Activated CD8-positive, alpha-beta memory T cell treated with anti-CD3 and anti-CD28 coated beads for 4 hours (primary cell): Measurements from ENCODE around the gene SEC14L1.
"Not testable (repeated sequence)": the region's sequence is repeated elsewhere in the genome, so short reads cannot be mapped to it uniquely, and the experiment has no call there.

Experiments used
- DNase-seq, 2 donors: peaks; one replicate each; pipeline ENCODE4 v3.0.0-alpha.2; 2020; ENCODE audit warnings: low read depth in 2 of 2

Gene SEC14L1

DNA sequence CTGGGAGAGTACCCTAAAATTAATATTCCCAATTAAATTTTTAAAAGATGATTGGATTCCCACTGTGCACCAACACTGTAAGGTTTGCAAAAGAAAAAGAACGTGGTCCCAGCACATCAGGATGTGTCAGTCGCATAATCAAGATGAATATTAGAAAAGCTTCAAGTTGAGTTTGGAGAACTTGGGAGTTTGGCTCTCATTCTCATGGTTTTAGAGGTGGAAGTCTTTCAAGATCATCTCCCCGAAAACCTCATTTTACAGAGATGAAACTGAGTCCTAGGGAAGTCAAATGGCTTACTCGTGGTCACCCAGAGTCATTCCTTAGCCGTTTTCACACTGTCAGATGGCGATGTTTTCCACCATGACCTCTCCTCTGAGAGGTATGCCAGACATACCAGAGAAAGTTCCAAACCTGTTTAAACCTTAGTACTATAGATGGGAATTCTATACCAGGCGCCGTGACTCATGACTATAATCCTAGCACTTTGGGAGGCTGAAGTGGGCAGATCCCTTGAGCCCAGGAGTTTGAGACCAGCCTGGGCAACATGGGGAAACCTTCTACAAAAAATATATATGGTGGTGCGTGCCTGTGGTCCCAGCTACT, 1.2 kb downstream of the SEC14L1 start:
- no peak for DNase-seq

DNA sequence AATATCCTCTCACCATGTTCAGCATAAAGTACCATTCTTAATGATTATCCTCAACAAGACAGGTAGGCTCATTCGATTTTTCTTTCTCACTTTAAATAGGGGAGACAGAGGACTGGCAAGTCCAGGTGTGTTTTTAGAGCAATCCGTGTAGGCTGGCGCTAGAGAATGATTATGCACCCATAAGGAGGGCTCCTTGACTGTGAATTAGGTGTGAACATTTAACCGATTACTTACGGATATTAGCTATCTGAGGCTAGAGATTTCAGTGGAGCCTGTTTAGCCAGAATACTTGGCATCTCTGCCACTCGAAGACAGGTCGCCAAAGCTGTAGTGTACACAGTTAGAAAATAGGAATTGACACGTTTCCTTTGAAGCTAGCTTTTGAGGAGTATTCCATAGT, 1.9 kb downstream of the SEC14L1 start:
- no peak for DNase-seq

DNA sequence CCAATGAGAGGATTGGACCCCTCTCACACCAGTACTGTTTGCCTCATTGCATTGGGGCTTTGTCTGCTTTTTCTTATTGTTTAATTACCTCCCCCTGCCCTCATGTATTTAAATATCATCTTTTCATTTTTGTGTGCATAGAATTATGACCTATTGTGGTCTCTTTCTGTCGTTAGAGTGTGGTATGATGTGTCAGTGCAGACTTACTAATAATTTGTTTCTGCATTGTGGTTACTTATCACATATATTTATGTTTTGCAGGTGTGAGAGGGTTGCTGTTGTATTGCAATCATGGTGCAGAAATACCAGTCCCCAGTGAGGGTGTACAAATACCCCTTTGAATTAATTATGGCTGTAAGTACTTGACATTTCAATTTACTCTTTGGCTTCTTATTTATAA, 2.5 kb downstream of the SEC14L1 start:
- DNase-seq: no peak

DNA sequence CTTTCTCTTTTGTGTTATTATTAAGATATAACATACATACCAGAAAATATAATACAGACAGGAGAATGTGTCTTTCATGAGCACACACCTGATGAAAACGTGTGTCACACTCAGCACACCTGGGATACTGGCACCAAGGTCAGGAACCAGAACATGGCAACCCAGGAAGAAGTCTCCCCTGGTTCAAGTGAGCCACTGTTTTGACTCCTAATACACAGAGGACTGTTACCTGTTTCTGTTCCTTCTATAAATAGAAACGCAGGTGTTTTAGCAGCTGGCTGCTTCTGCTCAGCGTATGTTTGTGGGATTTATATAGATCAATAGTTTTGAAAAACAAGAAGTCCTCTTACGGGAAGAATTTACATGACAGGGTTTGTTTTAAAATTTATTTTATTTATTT, 3.5 kb downstream of the SEC14L1 start:
- no peak for DNase-seq

DNA sequence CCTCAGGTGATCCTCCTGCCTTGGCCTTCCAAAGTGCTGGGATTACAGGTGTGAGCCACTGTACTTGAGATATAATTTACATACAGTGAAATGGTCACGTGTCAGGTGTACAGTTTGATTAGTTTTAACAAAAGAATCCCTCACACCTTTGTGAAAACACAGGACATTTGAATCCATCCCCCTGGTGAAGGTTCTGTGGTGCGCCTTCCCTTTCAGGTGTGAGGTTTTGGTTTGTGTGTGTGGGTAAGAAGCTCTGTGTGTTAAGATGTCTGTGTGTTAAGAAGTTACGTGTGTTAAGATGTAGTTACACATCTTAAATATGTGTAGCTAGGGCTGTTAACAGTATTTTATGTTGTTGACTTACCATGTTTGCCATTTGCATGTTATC, 4.4 kb downstream of the SEC14L1 start:
- no peak for DNase-seq

DNA sequence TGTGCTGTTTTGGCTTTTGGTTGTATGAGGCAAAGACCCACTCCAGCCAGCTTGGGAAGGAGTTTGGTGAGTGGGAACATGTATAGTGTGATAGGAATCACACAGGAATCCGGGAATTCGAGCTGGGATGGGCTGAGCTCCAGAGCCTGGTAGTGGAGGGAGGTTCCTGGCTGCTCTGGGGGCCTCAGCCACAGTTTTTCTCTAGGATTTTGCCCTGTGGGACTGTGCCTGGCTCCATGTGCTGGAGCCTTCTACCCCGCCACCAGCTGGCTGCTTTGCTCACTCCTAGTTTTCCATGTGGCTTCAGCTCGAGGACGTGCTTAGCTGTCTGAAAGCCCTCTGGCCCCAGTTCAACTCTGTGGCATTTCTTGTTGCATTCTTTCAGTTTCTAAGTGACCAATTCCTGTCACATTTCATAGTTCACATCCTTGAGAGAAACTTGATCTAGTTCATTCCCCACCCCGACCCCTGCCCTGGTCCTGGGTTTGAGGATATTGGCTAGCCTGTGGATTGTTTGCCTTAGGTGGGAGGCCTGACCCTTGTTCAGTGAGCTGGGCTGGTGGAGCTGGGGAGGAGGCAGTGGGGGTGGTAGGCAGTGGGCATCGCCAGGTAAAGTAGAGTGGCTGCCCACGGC, 5.0 kb downstream of the SEC14L1 start:
- DNase-seq: no peak

DNA sequence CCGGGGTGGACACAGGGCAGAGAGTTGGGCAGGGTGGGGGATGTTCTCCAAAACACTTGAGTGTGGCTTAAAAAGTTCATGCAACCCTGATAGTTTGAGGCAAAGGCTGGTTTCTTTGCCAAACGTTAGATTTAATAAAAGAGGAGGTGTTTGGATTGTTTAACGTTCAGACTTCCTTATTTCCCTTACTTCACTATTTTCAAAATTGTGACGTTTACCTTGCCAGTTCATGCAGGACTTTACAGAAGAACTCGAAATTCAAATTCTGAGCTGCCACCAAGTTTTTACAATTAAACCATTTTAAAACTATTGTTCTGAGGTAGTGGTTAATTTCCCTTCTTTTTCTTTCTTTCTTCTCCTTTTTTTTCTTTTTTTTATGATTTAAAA, 5.5 kb downstream of the SEC14L1 start:
- no peak for DNase-seq

DNA sequence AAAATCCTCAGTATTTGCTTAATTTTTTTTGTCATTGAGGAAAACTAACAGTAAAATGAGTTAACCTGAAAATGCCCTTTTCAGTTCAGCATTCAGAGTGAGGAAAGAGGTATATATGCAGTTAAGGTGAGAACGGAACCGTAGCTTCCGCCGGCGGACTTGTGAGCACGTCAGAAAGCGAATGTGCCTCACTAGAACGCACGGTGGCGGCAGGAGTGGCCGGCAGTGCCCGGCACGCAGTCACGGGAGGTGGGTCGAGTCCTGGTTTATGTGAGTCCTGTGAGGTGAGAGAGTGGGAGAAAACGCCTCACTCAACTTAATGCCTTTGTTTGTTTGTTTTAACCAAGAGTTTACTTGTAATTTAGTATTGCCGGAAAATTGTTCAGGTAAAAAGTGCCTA, 6.1 kb downstream of the SEC14L1 start:
- no peak for DNase-seq

DNA sequence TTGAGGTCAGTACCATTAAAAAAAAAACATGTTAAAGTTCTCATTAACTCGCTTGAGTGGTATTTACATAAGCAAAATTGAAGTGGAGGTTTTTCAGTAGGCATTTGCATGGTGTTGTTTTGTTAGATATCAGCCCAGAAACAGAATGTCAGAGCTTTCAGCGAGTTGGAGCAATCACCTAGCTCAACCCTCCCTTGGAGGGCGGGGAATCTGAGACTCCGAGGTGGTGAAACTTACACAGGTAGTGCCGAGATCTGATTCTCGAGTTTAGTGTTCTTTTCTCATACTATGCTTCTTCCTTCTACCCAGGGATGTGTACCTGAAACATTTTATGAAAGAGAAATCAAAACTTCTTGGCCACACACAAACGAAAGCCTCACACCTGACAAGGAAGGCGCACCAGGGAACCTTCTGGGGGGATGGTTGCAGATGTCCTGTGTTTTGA, 6.6 kb downstream of the SEC14L1 start:
- DNase-seq: no peak

DNA sequence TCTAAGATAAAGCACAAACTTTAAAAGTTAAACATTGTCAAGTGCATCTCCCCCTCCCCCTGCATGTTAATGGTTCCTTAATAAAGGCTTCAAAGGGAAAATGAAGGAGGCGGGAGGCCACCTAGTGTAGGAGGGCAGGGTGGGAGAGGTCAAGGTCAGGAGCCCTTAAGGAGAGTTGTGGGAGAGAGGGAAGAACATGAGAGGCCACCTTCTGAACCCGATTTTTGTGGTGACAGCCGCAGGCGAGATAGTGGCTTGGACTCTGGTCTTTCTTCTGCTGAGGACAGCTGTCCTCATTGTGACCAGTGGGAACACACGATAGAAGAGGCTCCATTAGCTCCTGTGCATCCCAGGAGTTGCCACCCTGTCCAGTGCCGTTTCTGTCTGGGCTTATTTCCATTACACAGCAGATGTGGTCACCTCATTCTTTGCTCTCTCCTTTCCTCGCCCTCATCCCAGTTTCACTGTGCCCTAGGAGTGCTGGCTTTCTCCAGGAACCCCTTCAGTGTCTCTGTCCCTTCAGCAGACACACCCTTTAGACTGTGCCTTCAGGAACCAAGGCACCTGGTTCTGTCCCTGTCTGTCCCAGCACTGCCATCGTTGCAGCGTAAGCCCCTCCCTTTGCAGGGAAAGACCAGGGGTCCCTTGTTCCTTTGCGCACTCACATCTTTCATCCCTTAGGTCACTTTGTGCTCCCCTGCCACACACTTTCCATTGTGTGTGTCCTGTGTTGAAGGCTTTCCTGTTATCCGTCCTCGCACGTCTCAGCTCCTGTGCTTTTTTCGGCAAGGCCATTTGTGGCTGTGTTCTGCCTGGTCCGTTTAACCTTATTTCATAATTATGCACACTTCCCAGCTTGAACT, 7.5 kb downstream of the SEC14L1 start:
- DNase-seq: no peak

DNA sequence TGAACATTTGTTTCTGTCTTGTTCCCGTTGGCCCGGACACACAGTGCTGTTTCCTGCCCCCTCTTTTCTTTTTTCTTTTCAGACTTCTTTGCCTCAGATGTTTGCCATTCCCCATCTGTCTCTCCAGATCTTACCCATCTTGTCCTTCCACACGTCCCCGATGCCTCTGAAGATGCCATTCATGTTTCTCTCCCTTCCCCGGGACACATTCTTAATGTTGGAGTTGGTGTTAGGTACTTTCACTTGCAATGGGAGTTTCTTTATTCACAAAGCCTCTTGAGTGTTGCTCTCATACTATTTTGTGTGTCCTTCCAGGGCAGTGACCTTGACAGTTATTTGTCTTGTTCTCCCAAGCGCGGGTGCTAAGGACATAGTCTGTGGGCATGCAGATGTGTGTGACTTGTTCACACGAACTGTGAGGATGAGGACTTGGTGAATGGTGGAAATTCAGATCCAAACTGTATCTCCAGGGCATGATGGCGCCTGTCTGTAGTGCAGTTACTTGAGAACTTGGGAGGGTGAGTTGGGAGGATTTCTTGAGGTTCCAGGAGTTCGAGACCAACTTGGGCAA, 8.3 kb downstream of the SEC14L1 start:
- no peak for DNase-seq

DNA sequence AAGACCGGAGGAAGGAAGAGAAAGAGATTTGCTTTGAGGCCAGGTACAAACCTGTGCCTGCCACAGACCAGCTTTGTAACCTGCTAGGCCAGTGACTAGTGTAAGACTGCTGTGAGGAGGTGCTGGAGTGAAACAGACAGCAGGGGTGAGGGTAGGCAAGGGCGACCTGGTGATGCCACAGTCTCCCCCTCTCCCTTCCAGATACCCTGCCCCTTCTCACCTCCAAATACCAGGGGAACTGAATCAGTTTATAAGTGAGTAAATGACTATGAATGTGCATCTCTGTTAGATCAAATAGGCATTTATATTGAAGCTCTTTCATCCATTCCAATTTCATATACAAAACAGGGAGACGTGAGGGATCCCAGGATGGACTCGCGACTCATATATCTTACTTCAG, 9.4 kb downstream of the SEC14L1 start:
- no peak for DNase-seq

DNA sequence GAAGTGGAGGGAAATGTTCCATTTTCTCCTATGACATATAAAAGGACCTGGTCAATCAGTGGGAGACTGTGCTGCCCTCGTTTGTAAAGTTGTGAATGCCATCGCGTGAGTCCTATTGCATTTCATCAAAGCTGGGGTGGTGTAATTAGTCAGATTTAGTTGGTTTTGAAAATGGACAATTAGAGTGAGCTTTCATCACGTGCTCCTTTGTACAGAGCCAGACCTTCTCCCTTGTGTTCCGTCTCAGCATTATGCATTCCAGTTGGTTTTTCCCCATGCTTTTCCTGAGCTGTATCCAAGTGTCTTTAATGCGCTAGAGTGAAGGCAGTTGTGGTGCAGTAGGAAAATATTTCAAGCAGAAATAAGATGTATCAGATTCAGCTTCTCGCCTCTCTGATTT, 10.4 kb downstream of the SEC14L1 start:
- DNase-seq: no peak

DNA sequence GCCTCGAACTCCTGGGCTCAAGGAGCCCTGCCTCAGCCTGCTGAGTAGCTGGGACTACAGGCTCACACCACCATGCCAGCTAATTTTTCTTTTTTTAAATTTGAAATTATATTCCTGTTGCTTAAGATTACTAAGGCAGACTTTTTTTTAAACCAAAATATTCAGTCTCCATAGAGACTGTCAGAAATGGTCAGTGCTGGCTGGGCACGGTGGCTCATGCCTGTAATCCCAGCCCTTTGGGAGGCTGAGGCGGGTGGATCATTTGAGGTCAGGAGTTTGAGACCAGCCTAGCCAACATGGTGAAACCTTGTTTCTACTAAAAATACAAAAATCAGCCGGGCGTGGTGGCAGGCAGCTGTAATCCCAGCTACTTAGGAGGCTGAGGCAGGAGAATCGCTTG, 11.3 kb downstream of the SEC14L1 start:
- not testable (repeated sequence) for DNase-seq

DNA sequence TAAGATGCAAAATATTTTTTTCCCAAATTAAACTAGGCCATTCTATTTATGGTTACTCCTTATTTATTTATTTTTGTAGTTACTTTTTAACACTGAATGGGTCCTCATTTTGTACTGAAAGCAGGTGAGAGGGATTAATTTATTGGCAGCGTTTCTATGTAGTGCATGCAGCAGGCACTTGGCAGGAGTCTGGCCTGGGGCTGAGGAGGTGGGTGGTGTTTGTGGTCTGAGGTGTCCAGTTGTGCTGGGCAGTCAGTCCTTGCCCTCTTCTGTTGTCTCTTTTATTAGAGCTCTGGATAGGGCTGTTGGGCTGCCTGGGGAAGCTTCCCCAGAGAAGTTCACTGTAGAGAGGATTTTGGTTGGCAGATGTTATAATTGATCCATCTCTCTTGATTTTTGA, 12.7 kb downstream of the SEC14L1 start:
- no peak for DNase-seq

DNA sequence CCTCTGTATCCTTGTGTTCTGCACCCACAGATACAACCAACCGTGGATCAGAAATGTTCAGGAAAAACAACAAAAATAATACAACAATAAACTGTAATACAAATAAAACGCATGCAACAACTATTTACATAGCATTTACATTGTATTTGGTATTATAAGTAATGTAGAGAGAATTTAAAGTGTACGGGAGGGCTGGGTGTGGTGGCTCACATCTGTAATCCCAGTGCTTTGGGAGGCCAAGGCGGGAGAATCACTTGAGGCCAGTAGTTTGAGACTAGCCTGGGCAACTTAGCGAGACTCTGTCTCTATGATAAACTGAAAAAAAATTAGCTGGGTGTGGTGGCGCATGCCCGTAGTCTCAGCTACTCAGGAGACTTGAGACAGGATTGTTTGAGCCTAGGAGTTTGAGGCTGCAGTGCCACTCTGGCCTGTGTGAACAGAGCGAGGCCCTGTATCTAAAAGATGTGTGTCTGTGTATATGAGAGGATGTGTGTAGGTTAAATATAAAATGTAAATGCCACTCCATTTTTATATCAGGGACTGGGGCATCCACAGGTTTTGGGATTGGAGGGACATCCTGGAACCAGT, 13.3 kb downstream of the SEC14L1 start:
- DNase-seq: no peak

DNA sequence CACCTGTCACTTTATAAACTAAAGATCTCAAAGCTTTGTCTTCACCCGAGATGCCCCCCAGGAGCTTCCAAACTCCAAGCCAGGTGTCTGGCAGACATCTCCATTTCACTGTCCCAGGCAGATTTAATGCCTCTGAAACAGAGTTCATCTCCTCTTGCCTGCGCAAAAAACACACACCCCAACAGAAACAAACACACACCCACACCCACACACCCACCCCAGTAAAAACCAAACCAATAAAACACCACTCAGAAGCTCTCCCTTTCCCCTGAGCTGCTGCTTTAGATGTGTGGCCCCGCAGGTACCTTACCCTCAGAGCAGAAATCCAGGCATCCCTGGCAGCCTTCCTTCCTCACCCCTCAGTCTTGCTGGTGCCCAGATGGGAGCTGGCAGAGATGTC, 14.4 kb downstream of the SEC14L1 start:
- no peak for DNase-seq

DNA sequence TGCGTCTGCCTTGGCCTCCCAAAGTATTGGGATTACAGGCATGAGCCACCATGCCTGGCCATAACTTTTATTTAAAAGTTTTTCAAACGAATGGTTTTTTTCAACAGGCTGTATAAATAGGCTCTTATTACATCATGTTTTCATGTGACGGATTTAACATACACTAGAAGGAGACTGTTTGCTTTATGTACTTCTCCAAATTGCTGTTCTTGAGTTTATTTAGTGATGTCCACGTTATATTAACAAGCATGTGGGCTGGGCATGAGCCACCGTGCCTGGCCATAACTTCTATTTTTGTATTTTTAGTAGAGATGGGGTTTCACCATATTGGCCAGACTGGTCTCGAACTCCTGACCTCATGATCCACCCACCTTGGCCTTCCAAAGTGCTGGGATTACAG, 17.0 kb downstream of the SEC14L1 start:
- not testable (repeated sequence) for DNase-seq

DNA sequence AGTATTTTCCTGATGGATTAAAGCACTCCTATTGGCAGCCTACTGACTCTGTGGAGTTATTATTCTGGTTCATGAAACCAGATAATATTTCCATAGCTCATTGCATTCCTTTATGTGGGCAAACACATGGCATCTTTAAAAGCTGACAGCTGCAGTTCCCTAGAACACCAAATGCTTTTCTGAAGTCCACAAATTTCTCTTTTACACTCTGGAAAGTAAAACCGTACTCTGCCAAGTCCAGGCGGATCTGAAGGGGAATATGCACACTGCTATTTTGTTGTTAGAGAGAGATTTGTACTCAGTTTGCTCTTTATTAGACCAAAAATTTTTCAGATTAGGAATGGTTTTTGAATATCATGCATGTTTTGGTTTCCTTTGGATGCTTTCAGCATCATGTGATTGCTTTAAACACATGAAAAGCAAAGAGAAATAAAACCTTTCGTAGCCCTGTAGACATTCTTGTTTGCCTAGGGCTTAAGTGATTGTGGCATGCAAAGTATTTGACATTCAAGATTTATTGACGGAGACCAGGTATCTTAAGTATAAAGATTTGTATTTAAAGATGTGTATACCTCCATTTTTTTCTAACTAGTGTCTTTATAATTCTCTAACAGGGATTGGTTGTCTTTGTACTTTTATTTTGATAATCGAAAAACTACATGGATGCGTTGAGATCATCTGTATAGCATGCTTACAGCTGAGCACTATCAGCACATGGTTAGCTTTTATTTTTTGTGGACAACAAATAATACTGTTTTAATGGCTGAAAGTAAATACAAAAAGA, 19.5 kb downstream of the SEC14L1 start:
- no peak for DNase-seq

DNA sequence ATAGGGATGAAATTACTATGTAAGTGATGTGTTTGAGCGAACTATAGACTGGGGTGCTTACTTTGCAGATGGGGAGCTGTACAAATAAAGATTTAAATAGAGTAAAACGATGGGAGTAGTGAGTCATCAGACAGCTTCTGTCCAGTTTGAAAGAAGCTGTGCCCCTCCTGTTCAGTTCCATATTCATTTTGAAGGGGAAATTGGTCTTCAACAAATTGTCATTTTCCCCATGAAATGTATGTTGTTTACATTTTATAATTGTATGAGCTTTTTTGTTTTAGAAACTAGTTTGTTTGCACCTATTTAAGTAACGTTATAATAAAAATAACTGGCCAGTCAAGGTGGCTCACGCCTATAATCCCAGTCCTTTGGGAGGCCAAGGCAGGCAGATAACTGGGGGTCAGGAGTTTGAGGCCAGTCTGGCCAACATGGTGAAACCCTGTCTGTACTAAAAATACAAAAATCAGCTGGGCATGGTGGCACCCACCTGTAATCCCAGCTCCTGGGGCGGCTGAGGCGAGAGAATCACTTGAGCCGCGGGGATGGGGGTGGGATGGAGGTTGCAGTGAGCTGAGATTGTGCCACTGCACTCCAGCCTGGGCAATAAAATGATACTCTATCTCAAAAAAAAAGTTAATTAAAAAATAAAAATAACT, 20.2 kb downstream of the SEC14L1 start:
- DNase-seq: no peak

DNA sequence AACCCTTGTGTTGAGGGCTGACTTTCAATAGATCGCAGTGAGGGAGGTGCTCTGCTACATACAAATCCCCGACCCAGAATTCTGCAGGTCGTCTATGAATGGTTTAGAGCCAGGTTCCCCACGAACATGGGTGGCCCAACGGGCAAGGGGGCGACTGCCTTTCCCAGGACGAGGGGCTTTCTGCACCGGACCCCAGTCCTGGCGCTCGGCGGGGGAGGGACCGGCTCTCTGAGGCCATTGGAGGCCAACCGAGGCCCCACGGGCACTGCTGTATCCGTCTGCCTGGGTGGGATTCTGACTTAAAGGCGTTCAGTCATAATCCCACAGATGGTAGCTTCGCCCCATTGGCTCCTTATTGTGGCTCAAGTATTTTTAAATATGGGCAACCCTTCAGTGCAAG, 21.2 kb downstream of the SEC14L1 start:
- DNase-seq: no peak
